HCT116 (cell line): ENCODE measurements around the gene PKP1. TPM values are rescaled to one million over a fixed set of nuclear protein-coding genes. Genes with fewer than 3 reads are reported as not detected.

Experiments used
- ATAC-seq: fragments of 200-7000 bp; cut with Tn5 transposase; 2 replicates; pipeline ENCODE4 v1.9.1; 2020; ENCODE audit warnings: mild to moderate bottlenecking, moderate library complexity
- BruUV-seq: library from RNA; stranded (reverse); fragments of 400-500 nt; replicated peaks from 2 replicates; lab custom pipeline; 2021; lab: Mats Ljungman, UMichigan
- CTCF ChIA-PET: fragments of 300-600 bp; sonication (Branson Sonifier 250); formaldehyde crosslinking; loops from one replicate; lab custom pipeline; 2021; ENCODE audit warnings: antibody characterized with exemption; lab: Charles Lee
- POLR2A ChIA-PET: fragments of 300-600, 350-600 bp; sonication (Branson Sonifier 250); formaldehyde crosslinking; loops from one replicate; lab custom pipeline; 2021; ENCODE audit warnings: antibody characterized with exemption; lab: Charles Lee
- RAD21 ChIA-PET, 2 experiments: fragments of 300-600 bp; sonication (Branson Sonifier 250); formaldehyde crosslinking; loops; one replicate each; lab custom pipeline; 2023; ENCODE audit warnings: low total read pairs in 2 of 2; ENCODE audit not compliant: uncharacterized antibody in 2 of 2, unreplicated experiment in 2 of 2, low non-redundant PET in 1 of 2; lab: Charles Lee
- DNase-seq: peaks from one replicate; pipeline ENCODE4 v3.0.0-alpha.2; 2010; ENCODE audit warnings: low read depth, low spot score
- H2AFZ ChIP-seq: fragments of 200-600 bp; shearing (Covaris generic), sonication (generic); 2 replicates; pipeline ENCODE4 v1.6.1; 2017; ENCODE audit warnings: low read depth, mixed run types, mixed read lengths, antibody characterized with exemption, low read length; ENCODE audit not compliant: poor library complexity, severe bottlenecking
- H3K27ac ChIP-seq: 2 replicates; pipeline ENCODE4 v1.5.1; 2012; ENCODE audit warnings: low read depth, low read length
- H3K27me3 ChIP-seq: fragments of 200-600 bp; sonication (generic); 2 replicates; pipeline ENCODE4 v1.6.1; 2016; ENCODE audit warnings: mixed run types, low read length, mixed read lengths; ENCODE audit not compliant: insufficient read depth
- H3K36me3 ChIP-seq, 2 experiments: fragments of 200-500 bp in 1 of 2; fragments of 200-600 bp in 1 of 2; sonication (Bioruptor generic) in 1 of 2; sonication (generic) in 1 of 2; 2 replicates each; pipeline versions ENCODE4 v1.5.1 to v1.6.1; 2014 to 2016; ENCODE audit warnings: low read length in 2 of 2, inconsistent platforms in 1 of 2, mixed read lengths in 1 of 2, mixed run types in 1 of 2; ENCODE audit not compliant: insufficient read depth in 2 of 2, control insufficient read depth in 1 of 2
- H3K4me1 ChIP-seq, 2 experiments: fragments of 200-600 bp in 1 of 2; sonication (generic) in 1 of 2; 2 replicates each; pipeline versions ENCODE4 v1.5.1 to v1.6.1; 2012 to 2017; ENCODE audit warnings: low read length in 2 of 2, inconsistent platforms in 1 of 2, mild to moderate bottlenecking in 1 of 2, mixed read lengths in 1 of 2, mixed run types in 1 of 2, moderate library complexity in 1 of 2; ENCODE audit not compliant: insufficient read depth in 2 of 2, control insufficient read depth in 1 of 2
- H3K4me2 ChIP-seq: fragments of 200-600 bp; sonication (generic); 2 replicates; pipeline ENCODE4 v1.6.1; 2017; ENCODE audit warnings: mixed run types, low read length, mixed read lengths
- H3K4me3 ChIP-seq, 2 experiments: fragments of 200-600 bp in 1 of 2; sonication (generic) in 1 of 2; replicated peaks in 1 of 2; 2 replicates each; pipeline ENCODE4 v1.5.1; 2011 to 2016; ENCODE audit warnings: low read length in 2 of 2, control low read depth in 1 of 2, low read depth in 1 of 2, mild to moderate bottlenecking in 1 of 2, mixed read lengths in 1 of 2, mixed run types in 1 of 2
- H3K79me2 ChIP-seq: fragments of 200-600 bp; sonication (generic); 2 replicates; pipeline ENCODE4 v1.6.1; 2017; ENCODE audit warnings: mild to moderate bottlenecking, mixed run types, low read length, moderate library complexity, mixed read lengths; ENCODE audit not compliant: insufficient read depth
- H3K9ac ChIP-seq: fragments of 200-600 bp; sonication (generic); 2 replicates; pipeline ENCODE4 v1.6.1; 2016; ENCODE audit warnings: low read length, mixed read lengths
- H3K9me2 ChIP-seq: fragments of 200-600 bp; sonication (generic), shearing (Covaris generic); 2 replicates; pipeline ENCODE4 v1.6.1; 2017; ENCODE audit warnings: mixed run types, mild to moderate bottlenecking, moderate library complexity; ENCODE audit not compliant: insufficient read depth
- H3K9me3 ChIP-seq, 2 experiments: fragments of 200-500 bp in 1 of 2; fragments of 200-600 bp in 1 of 2; sonication (Bioruptor generic) in 1 of 2; sonication (generic) in 1 of 2; 2 replicates each; pipeline ENCODE4 v1.6.1; 2014 to 2017; ENCODE audit warnings: low read length in 2 of 2, mixed read lengths in 2 of 2, inconsistent platforms in 1 of 2, low read depth in 1 of 2, mild to moderate bottlenecking in 1 of 2, mixed run types in 1 of 2, moderate library complexity in 1 of 2; ENCODE audit not compliant: control insufficient read depth in 1 of 2, insufficient read depth in 1 of 2
- H4K20me1 ChIP-seq: fragments of 200-600 bp; sonication (generic), shearing (Covaris generic); 2 replicates; pipeline ENCODE4 v1.6.1; 2017; ENCODE audit warnings: mixed run types, mild to moderate bottlenecking, moderate library complexity; ENCODE audit not compliant: insufficient read depth
- CBX3 ChIP-seq: IDR thresholded peaks from 2 replicates; pipeline ENCODE4 v1.6.1; 2012; ENCODE audit warnings: low read depth
- CEBPB ChIP-seq: IDR thresholded peaks from 2 replicates; pipeline ENCODE4 v1.6.1; 2012; ENCODE audit warnings: low read depth
- EGR1 ChIP-seq: IDR thresholded peaks from 2 replicates; pipeline ENCODE4 v1.6.1; 2012; ENCODE audit warnings: low read depth
- ELF1 ChIP-seq: IDR thresholded peaks from 2 replicates; pipeline ENCODE4 v1.6.1; 2012; ENCODE audit warnings: low read depth, borderline replicate concordance
- EZH2 ChIP-seq: fragments of 200-600 bp; sonication (generic); IDR thresholded peaks from 2 replicates; pipeline ENCODE4 v1.6.1; 2017; ENCODE audit warnings: antibody characterized with exemption, mixed run types
- EZH2phosphoT487 ChIP-seq: fragments of 200-600 bp; IDR thresholded peaks from 2 replicates; pipeline ENCODE4 v1.6.1; 2018; ENCODE audit warnings: antibody characterized with exemption, borderline replicate concordance
- FOSL1 ChIP-seq: IDR thresholded peaks from 2 replicates; pipeline ENCODE4 v1.6.1; 2012; ENCODE audit warnings: low read depth
- JUND ChIP-seq: IDR thresholded peaks from 2 replicates; pipeline ENCODE4 v1.6.1; 2012
- POLR2AphosphoS5 ChIP-seq: IDR thresholded peaks from 2 replicates; pipeline ENCODE4 v1.6.1; 2011; ENCODE audit warnings: mild to moderate bottlenecking, low read depth, low read length, moderate library complexity
- RAD21 ChIP-seq: IDR thresholded peaks from 2 replicates; pipeline ENCODE4 v1.6.1; 2012; ENCODE audit warnings: low read depth, mild to moderate bottlenecking
- SIN3A ChIP-seq: IDR thresholded peaks from 2 replicates; pipeline ENCODE4 v1.6.1; 2012; ENCODE audit warnings: low read depth
- SP1 ChIP-seq: IDR thresholded peaks from 2 replicates; pipeline ENCODE4 v1.6.1; 2012; ENCODE audit warnings: low read depth
- SRF ChIP-seq: IDR thresholded peaks from 2 replicates; pipeline ENCODE4 v1.6.1; 2012; ENCODE audit warnings: low read depth
- TCF7L2 ChIP-seq: IDR thresholded peaks from 2 replicates; pipeline ENCODE4 v1.7.0; 2011; ENCODE audit warnings: borderline replicate concordance, inconsistent platforms; ENCODE audit not compliant: insufficient read depth, insufficient read length; ENCODE audit errors: extremely low read depth
- ZBTB33 ChIP-seq: IDR thresholded peaks from 2 replicates; pipeline ENCODE4 v1.6.1; 2011; ENCODE audit warnings: mild to moderate bottlenecking, low read length, moderate library complexity; ENCODE audit not compliant: insufficient replicate concordance; ENCODE audit errors: extremely low read depth
- ZFX ChIP-seq: fragments of 450-650 bp; IDR thresholded peaks from 2 replicates; pipeline ENCODE4 v1.6.1; 2017
- intact Hi-C: fragments of 100-400 bp; cut with micrococcal nuclease; formaldehyde crosslinking; loops from 2 replicates; pipeline ENCODE4 v1.10.0; 2022
- total RNA-seq: library from RNA; stranded (reverse); gene quantifications from one replicate; pipeline ENCODE4 v1.2.1, GENCODE V29; 2021; ENCODE audit not compliant: unreplicated experiment
- TF ChIP-seq, protein P1 (sequence below): IDR thresholded peaks from 2 replicates; pipeline ENCODE4 v1.6.1; 2012; ENCODE audit warnings: low read depth
- TF ChIP-seq, protein P2 (sequence below): IDR thresholded peaks from 2 replicates; pipeline ENCODE4 v1.6.1; 2012

The PKP1 gene
- total RNA-seq, 1 experiment from 2014 or later = 0.07 TPM

DNA sequence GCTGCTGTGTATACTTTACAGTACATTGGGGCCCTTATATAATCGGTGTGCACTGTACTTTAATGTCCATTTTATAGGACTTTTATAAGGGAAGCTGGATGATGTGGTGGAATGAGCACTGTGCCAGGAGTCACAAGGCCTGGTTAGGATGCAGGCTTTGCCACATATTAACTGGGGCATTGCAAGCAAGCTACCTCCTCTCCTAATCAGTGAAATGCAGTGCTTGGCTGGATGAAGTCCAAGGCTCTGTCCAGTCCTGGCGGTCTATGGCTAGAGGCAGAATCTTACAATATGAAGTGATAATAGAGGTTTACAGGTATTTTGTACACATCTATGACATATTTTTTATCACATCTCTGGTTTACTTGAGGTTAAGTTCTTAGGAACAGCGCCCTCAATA is 1.7 kb upstream of the PKP1 start:
- TF ChIP-seq SIN3A = no peak
- no peak for TF ChIP-seq TCF7L2
- TF ChIP-seq, protein P1, sequence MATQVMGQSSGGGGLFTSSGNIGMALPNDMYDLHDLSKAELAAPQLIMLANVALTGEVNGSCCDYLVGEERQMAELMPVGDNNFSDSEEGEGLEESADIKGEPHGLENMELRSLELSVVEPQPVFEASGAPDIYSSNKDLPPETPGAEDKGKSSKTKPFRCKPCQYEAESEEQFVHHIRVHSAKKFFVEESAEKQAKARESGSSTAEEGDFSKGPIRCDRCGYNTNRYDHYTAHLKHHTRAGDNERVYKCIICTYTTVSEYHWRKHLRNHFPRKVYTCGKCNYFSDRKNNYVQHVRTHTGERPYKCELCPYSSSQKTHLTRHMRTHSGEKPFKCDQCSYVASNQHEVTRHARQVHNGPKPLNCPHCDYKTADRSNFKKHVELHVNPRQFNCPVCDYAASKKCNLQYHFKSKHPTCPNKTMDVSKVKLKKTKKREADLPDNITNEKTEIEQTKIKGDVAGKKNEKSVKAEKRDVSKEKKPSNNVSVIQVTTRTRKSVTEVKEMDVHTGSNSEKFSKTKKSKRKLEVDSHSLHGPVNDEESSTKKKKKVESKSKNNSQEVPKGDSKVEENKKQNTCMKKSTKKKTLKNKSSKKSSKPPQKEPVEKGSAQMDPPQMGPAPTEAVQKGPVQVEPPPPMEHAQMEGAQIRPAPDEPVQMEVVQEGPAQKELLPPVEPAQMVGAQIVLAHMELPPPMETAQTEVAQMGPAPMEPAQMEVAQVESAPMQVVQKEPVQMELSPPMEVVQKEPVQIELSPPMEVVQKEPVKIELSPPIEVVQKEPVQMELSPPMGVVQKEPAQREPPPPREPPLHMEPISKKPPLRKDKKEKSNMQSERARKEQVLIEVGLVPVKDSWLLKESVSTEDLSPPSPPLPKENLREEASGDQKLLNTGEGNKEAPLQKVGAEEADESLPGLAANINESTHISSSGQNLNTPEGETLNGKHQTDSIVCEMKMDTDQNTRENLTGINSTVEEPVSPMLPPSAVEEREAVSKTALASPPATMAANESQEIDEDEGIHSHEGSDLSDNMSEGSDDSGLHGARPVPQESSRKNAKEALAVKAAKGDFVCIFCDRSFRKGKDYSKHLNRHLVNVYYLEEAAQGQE = no peak
- TF ChIP-seq RAD21 = no peak
- TF ChIP-seq EZH2 = no peak
- no peak for TF ChIP-seq FOSL1
- no peak for TF ChIP-seq EZH2phosphoT487
- no peak for TF ChIP-seq ZFX
- TF ChIP-seq, protein P2, sequence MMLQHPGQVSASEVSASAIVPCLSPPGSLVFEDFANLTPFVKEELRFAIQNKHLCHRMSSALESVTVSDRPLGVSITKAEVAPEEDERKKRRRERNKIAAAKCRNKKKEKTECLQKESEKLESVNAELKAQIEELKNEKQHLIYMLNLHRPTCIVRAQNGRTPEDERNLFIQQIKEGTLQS = no peak
- no peak for TF ChIP-seq CEBPB
- no peak for TF ChIP-seq ELF1
- no peak for TF ChIP-seq SP1
- no peak for TF ChIP-seq POLR2AphosphoS5
- TF ChIP-seq EGR1 = no peak
- TF ChIP-seq JUND = no peak
- no peak for TF ChIP-seq CBX3
- TF ChIP-seq SRF = no peak
- no peak for TF ChIP-seq ZBTB33
- Histone ChIP-seq H4K20me1 (no peaks in the 10 kb centered on the region), H3K4me1 (peaks cover 0 to 5% of the 10 kb centered on the region in 2 experiments; a peak in 1 of 4 replicates), H3K4me2 (no peak overlapping the region), H3K79me2 (no peaks in the 10 kb centered on the region), H3K36me3 (no peaks in the 10 kb centered on the region), H3K27me3 (peaks cover 5% of the 10 kb centered on the region; the same call in 1 of the 2 replicates), H3K9ac (no peak overlapping the region), H2AFZ (no peak overlapping the region), H3K9me2 (no peaks in the 10 kb centered on the region), H3K27ac (no peak overlapping the region), H3K4me3 (no peak overlapping the region), H3K9me3 (no peaks in the 10 kb centered on the region)
- CTCF ChIA-PET = no interaction called here
- ATAC-seq = no peak
- intact Hi-C loops = no loop called here
- POLR2A ChIA-PET = no interaction called here
- RAD21 ChIA-PET = no interaction called here
- no peak for DNase-seq
- no TSS peak for BruUV-seq
